HepG2 (cell line): ENCODE data around the gene TMC8. TPM values are rescaled to one million over a fixed set of nuclear protein-coding genes. Genes with fewer than 3 reads are reported as not detected.

Experiments
- BORCS8-MEF2B ChIP-seq: sonication (generic); formaldehyde crosslinking; IDR thresholded peaks from 2 replicates; pipeline ENCODE4 v1.8.0; 2022; ENCODE audit warnings: mild to moderate bottlenecking, missing genetic modification reagents
- MXD4 ChIP-seq: IDR thresholded peaks from 2 replicates; pipeline ENCODE4 v1.6.1; 2016; ENCODE audit warnings: mild to moderate bottlenecking, missing biosample characterization, missing genetic modification reagents
- NFATC3 ChIP-seq: sonication (generic); formaldehyde crosslinking; IDR thresholded peaks from 2 replicates; pipeline ENCODE4 v1.5.1; 2020; ENCODE audit warnings: mild to moderate bottlenecking, missing genetic modification reagents
- NFKBIZ ChIP-seq: IDR thresholded peaks from 2 replicates; pipeline ENCODE4 v1.6.1; 2018; ENCODE audit warnings: missing genetic modification reagents, missing compliant biosample characterization
- PAF1 ChIP-seq: IDR thresholded peaks from 2 replicates; pipeline ENCODE4 v1.6.1; 2016; ENCODE audit warnings: missing genetic modification reagents, missing compliant biosample characterization
- RBM22 ChIP-seq: fragments of 200-400 bp; formaldehyde crosslinking; optimal IDR thresholded peaks from 2 replicates; pipeline ENCODE3; 2017; ENCODE audit warnings: mild to moderate bottlenecking, low read length, moderate library complexity
- SKI ChIP-seq: fragments of 450-650 bp; IDR thresholded peaks from one replicate; pipeline ENCODE4 v1.6.1; 2018; ENCODE audit warnings: mild to moderate bottlenecking; ENCODE audit not compliant: partially characterized antibody
- ZBTB1 ChIP-seq: sonication (generic); formaldehyde crosslinking; IDR thresholded peaks from 2 replicates; pipeline ENCODE4 v1.4.0; 2020; ENCODE audit warnings: missing genetic modification reagents, borderline replicate concordance
- ZNF550 ChIP-seq: sonication (generic); formaldehyde crosslinking; IDR thresholded peaks from 2 replicates; pipeline ENCODE4 v1.4.0; 2020; ENCODE audit warnings: mild to moderate bottlenecking, missing genetic modification reagents, borderline replicate concordance
- polyA plus RNA-seq, 8 experiments: library from polyadenylated mRNA; depleted of rRNA in 3 of 8; stranded (reverse) in 7 of 8; unstranded in 1 of 8; fragments of >200 nt; fragmentation: Illumina TruSeq in 4 of 8; extraction: Trizol in 4 of 8; gene quantifications; 2 replicates each; pipeline versions ENCODE4 v1.2.1 to v1.2.3, GENCODE V29; 2011 to 2016; ENCODE audit warnings: low read depth in 4 of 8, missing spikeins in 1 of 8, mixed read lengths in 1 of 8; ENCODE audit not compliant: insufficient read depth in 1 of 8
- total RNA-seq, 5 experiments: library from RNA; depleted of rRNA; stranded (reverse); fragments of >200 nt; fragmentation: Illumina TruSeq; extraction: Trizol; gene quantifications; 2 replicates each; pipeline ENCODE4 v1.2.3, GENCODE V29; 2016; ENCODE audit warnings: low read depth in 1 of 5
- TF ChIP-seq, protein P1 (sequence below): sonication (generic); formaldehyde crosslinking; IDR thresholded peaks from 2 replicates; pipeline ENCODE4 v1.5.1; 2020; ENCODE audit warnings: mild to moderate bottlenecking, missing genetic modification reagents, moderate library complexity
- TF ChIP-seq, protein P2 (sequence below): sonication (generic); formaldehyde crosslinking; IDR thresholded peaks from 2 replicates; pipeline ENCODE4 v1.4.0; 2020; ENCODE audit warnings: mild to moderate bottlenecking, missing genetic modification reagents
- TF ChIP-seq, protein P3 (sequence below): sonication (generic); formaldehyde crosslinking; IDR thresholded peaks from 2 replicates; pipeline ENCODE4 v1.4.0; 2020; ENCODE audit warnings: missing genetic modification reagents
- TF ChIP-seq, protein P4 (sequence below): sonication (generic); formaldehyde crosslinking; IDR thresholded peaks from 2 replicates; pipeline ENCODE4 v1.8.0; 2023; ENCODE audit warnings: mild to moderate bottlenecking, missing genetic modification reagents

Gene TMC8
- total and polyA plus RNA-seq, 2 of the 13 experiments (the other 11 are each of a cell fraction or from before 2014, with no cell fraction given), result 0.53 to 7.8 TPM

DNA sequence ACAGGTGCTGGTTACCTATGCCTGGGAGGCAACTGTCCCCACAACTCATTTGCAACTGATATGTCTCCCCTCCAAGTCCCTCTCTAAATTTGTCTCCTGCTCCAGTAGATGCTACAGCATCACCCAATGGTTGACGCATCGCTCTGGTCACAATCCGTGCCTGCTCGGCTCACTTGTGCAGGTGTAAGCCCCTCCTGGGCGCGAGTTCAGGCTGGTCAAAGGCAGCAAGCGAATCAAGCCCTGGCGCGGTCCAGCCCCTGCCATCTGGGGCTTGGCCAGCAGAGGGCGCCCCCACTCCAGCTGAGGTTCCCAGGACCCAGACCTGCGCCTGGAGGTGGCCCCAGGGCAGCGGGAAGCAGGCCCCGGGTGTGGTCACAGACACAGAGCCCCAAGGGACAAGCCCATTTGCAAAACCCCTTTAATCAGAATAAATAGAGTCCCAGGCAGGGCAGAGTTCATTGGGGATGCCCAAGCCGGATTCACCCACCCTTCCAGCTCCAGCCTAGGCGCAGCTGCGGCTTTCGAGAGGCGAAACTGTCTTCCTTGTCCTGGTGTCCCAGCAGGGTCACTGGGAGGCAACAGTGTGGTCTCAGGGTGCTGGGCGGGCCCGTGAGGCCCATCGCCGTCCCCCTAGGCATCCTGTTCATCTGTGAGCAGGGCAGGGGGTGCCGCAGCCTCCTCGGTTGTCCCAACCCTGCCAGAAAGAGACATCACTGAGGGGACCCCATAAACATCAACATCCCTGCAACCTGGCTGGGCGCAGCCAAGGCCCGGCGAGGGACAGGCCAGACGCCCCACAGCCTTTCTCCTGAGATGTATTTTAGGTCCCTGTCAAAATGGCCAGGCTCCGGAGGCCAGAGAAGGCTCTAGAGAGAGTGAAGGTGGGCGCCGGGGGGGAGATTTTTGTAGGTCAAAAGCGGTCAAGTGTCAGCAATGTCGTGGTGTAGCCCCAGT, 17.8 kb upstream of the TMC8 start (continued):
- TF ChIP-seq, protein P1, sequence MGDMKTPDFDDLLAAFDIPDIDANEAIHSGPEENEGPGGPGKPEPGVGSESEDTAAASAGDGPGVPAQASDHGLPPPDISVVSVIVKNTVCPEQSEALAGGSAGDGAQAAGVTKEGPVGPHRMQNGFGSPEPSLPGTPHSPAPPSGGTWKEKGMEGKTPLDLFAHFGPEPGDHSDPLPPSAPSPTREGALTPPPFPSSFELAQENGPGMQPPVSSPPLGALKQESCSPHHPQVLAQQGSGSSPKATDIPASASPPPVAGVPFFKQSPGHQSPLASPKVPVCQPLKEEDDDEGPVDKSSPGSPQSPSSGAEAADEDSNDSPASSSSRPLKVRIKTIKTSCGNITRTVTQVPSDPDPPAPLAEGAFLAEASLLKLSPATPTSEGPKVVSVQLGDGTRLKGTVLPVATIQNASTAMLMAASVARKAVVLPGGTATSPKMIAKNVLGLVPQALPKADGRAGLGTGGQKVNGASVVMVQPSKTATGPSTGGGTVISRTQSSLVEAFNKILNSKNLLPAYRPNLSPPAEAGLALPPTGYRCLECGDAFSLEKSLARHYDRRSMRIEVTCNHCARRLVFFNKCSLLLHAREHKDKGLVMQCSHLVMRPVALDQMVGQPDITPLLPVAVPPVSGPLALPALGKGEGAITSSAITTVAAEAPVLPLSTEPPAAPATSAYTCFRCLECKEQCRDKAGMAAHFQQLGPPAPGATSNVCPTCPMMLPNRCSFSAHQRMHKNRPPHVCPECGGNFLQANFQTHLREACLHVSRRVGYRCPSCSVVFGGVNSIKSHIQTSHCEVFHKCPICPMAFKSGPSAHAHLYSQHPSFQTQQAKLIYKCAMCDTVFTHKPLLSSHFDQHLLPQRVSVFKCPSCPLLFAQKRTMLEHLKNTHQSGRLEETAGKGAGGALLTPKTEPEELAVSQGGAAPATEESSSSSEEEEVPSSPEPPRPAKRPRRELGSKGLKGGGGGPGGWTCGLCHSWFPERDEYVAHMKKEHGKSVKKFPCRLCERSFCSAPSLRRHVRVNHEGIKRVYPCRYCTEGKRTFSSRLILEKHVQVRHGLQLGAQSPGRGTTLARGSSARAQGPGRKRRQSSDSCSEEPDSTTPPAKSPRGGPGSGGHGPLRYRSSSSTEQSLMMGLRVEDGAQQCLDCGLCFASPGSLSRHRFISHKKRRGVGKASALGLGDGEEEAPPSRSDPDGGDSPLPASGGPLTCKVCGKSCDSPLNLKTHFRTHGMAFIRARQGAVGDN (CRISPR knock-in tag), result peak; percentile 75
- peak; percentile 87; the same call in 1 of the 2 replicates for TF ChIP-seq ZNF550 (CRISPR knock-in tag)
- TF ChIP-seq SKI, result no peak
- TF ChIP-seq MXD4 (CRISPR knock-in tag), result peak; percentile 73; the same call in 1 of the 2 replicates
- TF ChIP-seq NFKBIZ (CRISPR knock-in tag), result no peak
- TF ChIP-seq, protein P2, sequence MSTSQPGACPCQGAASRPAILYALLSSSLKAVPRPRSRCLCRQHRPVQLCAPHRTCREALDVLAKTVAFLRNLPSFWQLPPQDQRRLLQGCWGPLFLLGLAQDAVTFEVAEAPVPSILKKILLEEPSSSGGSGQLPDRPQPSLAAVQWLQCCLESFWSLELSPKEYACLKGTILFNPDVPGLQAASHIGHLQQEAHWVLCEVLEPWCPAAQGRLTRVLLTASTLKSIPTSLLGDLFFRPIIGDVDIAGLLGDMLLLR (CRISPR knock-in tag), result 0 out of 2 replicates have a peak, but pooled peaks have one; percentile 43
- peak; percentile 88 for TF ChIP-seq RBM22
- no peak for TF ChIP-seq ZBTB1 (CRISPR knock-in tag)
- TF ChIP-seq, protein P3, sequence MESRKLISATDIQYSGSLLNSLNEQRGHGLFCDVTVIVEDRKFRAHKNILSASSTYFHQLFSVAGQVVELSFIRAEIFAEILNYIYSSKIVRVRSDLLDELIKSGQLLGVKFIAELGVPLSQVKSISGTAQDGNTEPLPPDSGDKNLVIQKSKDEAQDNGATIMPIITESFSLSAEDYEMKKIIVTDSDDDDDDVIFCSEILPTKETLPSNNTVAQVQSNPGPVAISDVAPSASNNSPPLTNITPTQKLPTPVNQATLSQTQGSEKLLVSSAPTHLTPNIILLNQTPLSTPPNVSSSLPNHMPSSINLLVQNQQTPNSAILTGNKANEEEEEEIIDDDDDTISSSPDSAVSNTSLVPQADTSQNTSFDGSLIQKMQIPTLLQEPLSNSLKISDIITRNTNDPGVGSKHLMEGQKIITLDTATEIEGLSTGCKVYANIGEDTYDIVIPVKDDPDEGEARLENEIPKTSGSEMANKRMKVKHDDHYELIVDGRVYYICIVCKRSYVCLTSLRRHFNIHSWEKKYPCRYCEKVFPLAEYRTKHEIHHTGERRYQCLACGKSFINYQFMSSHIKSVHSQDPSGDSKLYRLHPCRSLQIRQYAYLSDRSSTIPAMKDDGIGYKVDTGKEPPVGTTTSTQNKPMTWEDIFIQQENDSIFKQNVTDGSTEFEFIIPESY (CRISPR knock-in tag), result peak; percentile 99
- peak; percentile 37; the same call in 1 of the 2 replicates for TF ChIP-seq PAF1 (CRISPR knock-in tag)
- peak; percentile 63; the same call in 1 of the 2 replicates for TF ChIP-seq BORCS8-MEF2B (CRISPR knock-in tag)
- peak; percentile 66; the same call in 1 of the 2 replicates for TF ChIP-seq NFATC3 (CRISPR knock-in tag)
- TF ChIP-seq, protein P4, sequence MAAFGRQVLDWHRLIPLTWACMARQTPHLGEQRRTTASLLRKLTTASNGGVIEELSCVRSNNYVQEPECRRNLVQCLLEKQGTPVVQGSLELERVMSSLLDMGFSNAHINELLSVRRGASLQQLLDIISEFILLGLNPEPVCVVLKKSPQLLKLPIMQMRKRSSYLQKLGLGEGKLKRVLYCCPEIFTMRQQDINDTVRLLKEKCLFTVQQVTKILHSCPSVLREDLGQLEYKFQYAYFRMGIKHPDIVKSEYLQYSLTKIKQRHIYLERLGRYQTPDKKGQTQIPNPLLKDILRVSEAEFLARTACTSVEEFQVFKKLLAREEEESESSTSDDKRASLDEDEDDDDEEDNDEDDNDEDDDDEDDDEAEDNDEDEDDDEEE (CRISPR knock-in tag), result no peak
